Loucy (cell line): ENCODE data around the gene LASP1.

ENCODE experiments used
- H2AFZ ChIP-seq: fragments of 200-600 bp; sonication (generic); 2 replicates; pipeline ENCODE4 v1.6.0; 2016; ENCODE audit warnings: antibody characterized with exemption, mild to moderate bottlenecking, low read length, moderate library complexity
- H3F3A ChIP-seq: fragments of 200-600 bp; 2 replicates; pipeline ENCODE4 v1.6.0; 2016; ENCODE audit warnings: antibody characterized with exemption, low read depth, mild to moderate bottlenecking
- H3K27me3 ChIP-seq: fragments of 200-600 bp; sonication (generic); 2 replicates; pipeline ENCODE4 v1.6.1; 2014; ENCODE audit warnings: low read length, mild to moderate bottlenecking; ENCODE audit not compliant: insufficient read depth, poor library complexity, severe bottlenecking
- H3K36me3 ChIP-seq: fragments of 200-600 bp; sonication (generic); 2 replicates; pipeline ENCODE4 v1.6.1; 2016; ENCODE audit warnings: low read length; ENCODE audit not compliant: insufficient read depth
- H3K4me1 ChIP-seq: fragments of 200-600 bp; sonication (generic); 2 replicates; pipeline ENCODE4 v1.5.1; 2014; ENCODE audit warnings: low read length, mild to moderate bottlenecking; ENCODE audit not compliant: insufficient read depth, poor library complexity, severe bottlenecking
- H3K4me2 ChIP-seq: fragments of 200-600 bp; sonication (generic); 2 replicates; pipeline ENCODE4 v1.6.0; 2014; ENCODE audit warnings: antibody characterized with exemption, low read length, low read depth, mild to moderate bottlenecking; ENCODE audit not compliant: poor library complexity, severe bottlenecking
- H3K4me3 ChIP-seq: fragments of 200-600 bp; sonication (generic); 2 replicates; pipeline ENCODE4 v1.5.1; 2014; ENCODE audit warnings: low read length, mild to moderate bottlenecking, mixed read lengths; ENCODE audit not compliant: poor library complexity, severe bottlenecking
- H3K79me2 ChIP-seq: fragments of 200-600 bp; sonication (generic); 2 replicates; pipeline ENCODE4 v1.6.1; 2014; ENCODE audit warnings: low read length; ENCODE audit not compliant: insufficient read depth
- H3K9ac ChIP-seq: fragments of 200-600 bp; sonication (generic); 2 replicates; pipeline ENCODE4 v1.6.0; 2014; ENCODE audit warnings: mild to moderate bottlenecking, low read depth, low read length, moderate library complexity; ENCODE audit not compliant: poor library complexity, severe bottlenecking
- H3K9me2 ChIP-seq: fragments of 200-600 bp; sonication (generic); replicated peaks from 2 replicates; pipeline ENCODE4 v1.6.1; 2016; ENCODE audit warnings: low read depth, low read length, mixed read lengths
- H3K9me3 ChIP-seq: fragments of 200-600 bp; sonication (generic); 2 replicates; pipeline ENCODE4 v1.6.1; 2014; ENCODE audit warnings: mild to moderate bottlenecking, antibody characterized with exemption, low read length, low read depth; ENCODE audit not compliant: insufficient read depth
- H4K20me1 ChIP-seq: fragments of 200-600 bp; sonication (generic); 2 replicates; pipeline ENCODE4 v1.6.0; 2014; ENCODE audit warnings: antibody characterized with exemption, low read length, mild to moderate bottlenecking; ENCODE audit not compliant: insufficient read depth, poor library complexity, severe bottlenecking
- CTCF ChIP-seq: fragments of 200-600 bp; sonication (generic); conservative IDR thresholded peaks from 2 replicates; pipeline ENCODE4 v1.5.1; 2014; ENCODE audit warnings: mild to moderate bottlenecking, antibody characterized with exemption, low read length
- EZH2phosphoT487 ChIP-seq: fragments of 200-600 bp; IDR thresholded peaks from 2 replicates; pipeline ENCODE4 v1.6.1; 2018; ENCODE audit warnings: antibody characterized with exemption, mild to moderate bottlenecking, moderate library complexity, borderline replicate concordance

Gene LASP1

GRCh38 chr17:38917259-38917658 lies 47.4 kb downstream of the LASP1 start:
- peaks cover 6% of the 10 kb centered on the region for H3K4me1 ChIP-seq
- no peaks in the 10 kb centered on the region for H3K9me2 ChIP-seq
- no peaks in the 10 kb centered on the region for H3K27me3 ChIP-seq
- H3F3A ChIP-seq: no peaks in the 10 kb centered on the region
- H3K4me3 ChIP-seq: no peak overlapping the region
- no peaks in the 10 kb centered on the region for H4K20me1 ChIP-seq
- H3K9ac ChIP-seq: no peak overlapping the region
- peaks cover 8% of the 10 kb centered on the region for H3K79me2 ChIP-seq
- peaks cover 86% of the 10 kb centered on the region; the same call in 1 of the 2 replicates for H3K36me3 ChIP-seq
- H2AFZ ChIP-seq: no peak overlapping the region
- TF ChIP-seq CTCF (peak; percentile 48), EZH2phosphoT487 (no peak)
- H3K4me2 ChIP-seq: no peak overlapping the region
- no peaks in the 10 kb centered on the region for H3K9me3 ChIP-seq

- Histone ChIP-seq H3K4me1 (peaks cover 6% of the 10 kb centered on the region), H3K4me3 (no peak overlapping the region), H3K9me3 (no peaks in the 10 kb centered on the region), H3F3A (no peaks in the 10 kb centered on the region), H2AFZ (no peak overlapping the region), H3K9ac (no peak overlapping the region), H3K79me2 (no peaks in the 10 kb centered on the region), H3K36me3 (peaks cover 75% of the 10 kb centered on the region; the same call in 1 of the 2 replicates), H4K20me1 (no peaks in the 10 kb centered on the region), H3K27me3 (no peaks in the 10 kb centered on the region), H3K4me2 (no peak overlapping the region), H3K9me2 (no peaks in the 10 kb centered on the region)
- peak; percentile 33 for TF ChIP-seq CTCF
- TF ChIP-seq EZH2phosphoT487: no peak
Observed at GRCh38 chr17:38918129-38918913, 48.5 kb downstream of the LASP1 start.

GRCh38 chr17:38918916-38919315 lies 49.1 kb downstream of the LASP1 start:
- Histone ChIP-seq H3K4me3 (no peak overlapping the region), H3K4me2 (no peak overlapping the region), H3K9ac (no peak overlapping the region), H3K4me1 (peaks cover 6% of the 10 kb centered on the region), H3F3A (no peaks in the 10 kb centered on the region), H3K27me3 (no peaks in the 10 kb centered on the region), H3K9me3 (no peaks in the 10 kb centered on the region), H4K20me1 (no peaks in the 10 kb centered on the region), H2AFZ (no peak overlapping the region), H3K36me3 (peaks cover 71% of the 10 kb centered on the region; the same call in 1 of the 2 replicates), H3K9me2 (no peaks in the 10 kb centered on the region), H3K79me2 (no peaks in the 10 kb centered on the region)
- no peak for TF ChIP-seq EZH2phosphoT487
- no peak for TF ChIP-seq CTCF
